Stimulated activated CD4-positive, alpha-beta T cell treated with anti-CD3 and anti-CD28 coated beads, Interleukin-2, amount 100 ng/mL, for 4 hours (primary cell): Measurements from ENCODE around the gene PM20D1.
"Not testable (repeated sequence)": the region's sequence is repeated elsewhere in the genome, so short reads cannot be mapped to it uniquely, and the experiment has no call there.

Experiments
- DNase-seq: peaks from one replicate; pipeline ENCODE4 v3.0.0-alpha.2; 2020; ENCODE audit warnings: low read depth

The PM20D1 gene

GRCh38 chr1:205840146-205840923 lies 9.6 kb downstream of the PM20D1 start:
- DNase-seq, result no peak

GRCh38 chr1:205837382-205837970 lies 12.5 kb downstream of the PM20D1 start:
- no peak for DNase-seq

- DNase-seq, result no peak
Observed at GRCh38 chr1:205834751-205835150, 15.2 kb downstream of the PM20D1 start.

GRCh38 chr1:205832326-205832751 lies 17.6 kb downstream of the PM20D1 start:
- no peak for DNase-seq

GRCh38 chr1:205827623-205828022 lies 22.3 kb downstream of the PM20D1 start:
- no peak for DNase-seq

- DNase-seq, result no peak
Observed at GRCh38 chr1:205826995-205827394, 22.9 kb downstream of the PM20D1 start.

- no peak for DNase-seq
Observed at GRCh38 chr1:205826016-205826806, 23.7 kb downstream of the PM20D1 start.

- DNase-seq, result no peak
Observed at GRCh38 chr1:205824180-205824579, 25.8 kb downstream of the PM20D1 start.

- not testable (repeated sequence) for DNase-seq
Observed at GRCh38 chr1:205823260-205823659, 26.7 kb downstream of the PM20D1 start.

- no peak for DNase-seq
Observed at GRCh38 chr1:205822397-205822796, 27.5 kb downstream of the PM20D1 start.

- no peak for DNase-seq
Observed at GRCh38 chr1:205817988-205818387, 31.9 kb downstream of the PM20D1 start.

GRCh38 chr1:205817364-205817763 lies 32.6 kb downstream of the PM20D1 start:
- DNase-seq, result no peak

- DNase-seq, result no peak
Observed at GRCh38 chr1:205813755-205814058, 36.2 kb downstream of the PM20D1 start.

GRCh38 chr1:205812878-205813754 lies 36.8 kb downstream of the PM20D1 start, which contains the start of gene SLC41A1:
Gene SLC41A1 (minus strand): TSS chr1:205813198. CDS start chr1:205810441, 2,757 bp downstream.
- DNase-seq, result peak; percentile 85

GRCh38 chr1:205812271-205812877 lies 37.6 kb downstream of the PM20D1 start:
- no peak for DNase-seq

- no peak for DNase-seq
Observed at GRCh38 chr1:205811660-205812059, 38.3 kb downstream of the PM20D1 start.

- no peak for DNase-seq
Observed at GRCh38 chr1:205810448-205811157, 39.3 kb downstream of the PM20D1 start.

GRCh38 chr1:205809942-205810345 lies 40.0 kb downstream of the PM20D1 start:
- DNase-seq, result no peak

- DNase-seq, result no peak
Observed at GRCh38 chr1:205809469-205809868, 40.5 kb downstream of the PM20D1 start.

- DNase-seq, result peak; percentile 31
Observed at GRCh38 chr1:205805082-205805711, 44.7 kb downstream of the PM20D1 start.
